GM12891 (cell line): ENCODE data around the gene IL5RA.

Experiments used
- POLR2A ChIP-seq: IDR thresholded peaks from 2 replicates; pipeline ENCODE4 v1.6.1; 2011; ENCODE audit warnings: low read depth, low read length, control low read depth
- POLR2AphosphoS5 ChIP-seq: IDR thresholded peaks from 2 replicates; pipeline ENCODE4 v1.6.1; 2011; ENCODE audit warnings: low read depth, low read length, control low read depth

- TF ChIP-seq POLR2A (no peak), POLR2AphosphoS5 (no peak)
These were observed 12.2 kb downstream of the IL5RA start for GRCh38 chr3:3097958-3098357.
